H9 (cell line): ENCODE measurements around the gene LPAR2. TPM values are rescaled to one million over a fixed set of nuclear protein-coding genes. Genes with fewer than 3 reads are reported as not detected.

Source experiments
- DNase-seq: peaks from one replicate; pipeline ENCODE4 v3.0.0-alpha.2; 2017
- H2AFZ ChIP-seq: one replicate; pipeline ENCODE4 v1.6.1; 2013; ENCODE audit warnings: mild to moderate bottlenecking, low read length, control low read depth, moderate library complexity
- H2AK5ac ChIP-seq: 2 replicates; pipeline ENCODE4 v1.6.1; 2013; ENCODE audit warnings: low read length, control low read depth, mixed read lengths; ENCODE audit not compliant: insufficient read length
- H2BK120ac ChIP-seq: one replicate; pipeline ENCODE4 v1.6.1; 2013; ENCODE audit warnings: low read depth, mild to moderate bottlenecking, low read length, control low read depth, inconsistent platforms; ENCODE audit not compliant: poor library complexity, severe bottlenecking
- H2BK12ac ChIP-seq: 2 replicates; pipeline ENCODE4 v1.6.1; 2013; ENCODE audit warnings: low read length, control low read depth, mixed read lengths, low read depth; ENCODE audit not compliant: insufficient read length
- H2BK15ac ChIP-seq: 2 replicates; pipeline ENCODE4 v1.6.1; 2013; ENCODE audit warnings: low read depth, low read length, control low read depth
- H2BK20ac ChIP-seq: one replicate; pipeline ENCODE4 v1.6.1; 2013; ENCODE audit warnings: low read depth, mild to moderate bottlenecking, low read length, control low read depth, inconsistent platforms; ENCODE audit not compliant: poor library complexity, severe bottlenecking
- H2BK5ac ChIP-seq: 2 replicates; pipeline ENCODE4 v1.6.1; 2013; ENCODE audit warnings: low read length, control low read depth, mixed read lengths; ENCODE audit not compliant: insufficient read length
- H3K14ac ChIP-seq: 2 replicates; pipeline ENCODE4 v1.6.1; 2013; ENCODE audit warnings: low read length, control low read depth; ENCODE audit not compliant: insufficient read depth
- H3K18ac ChIP-seq: 2 replicates; pipeline ENCODE4 v1.6.1; 2013; ENCODE audit warnings: low read depth, mild to moderate bottlenecking, mixed read lengths, low read length, control low read depth; ENCODE audit not compliant: insufficient read length
- H3K23ac ChIP-seq: 2 replicates; pipeline ENCODE4 v1.6.1; 2013; ENCODE audit warnings: low read length, control low read depth, mixed read lengths, low read depth; ENCODE audit not compliant: insufficient read length
- H3K23me2 ChIP-seq: 2 replicates; pipeline ENCODE4 v1.6.1; 2013; ENCODE audit warnings: low read depth, mild to moderate bottlenecking, mixed read lengths, low read length, control low read depth; ENCODE audit not compliant: insufficient read length, poor library complexity, severe bottlenecking
- H3K27ac ChIP-seq: 2 replicates; pipeline ENCODE4 v1.5.1; 2013; ENCODE audit warnings: low read length, control low read depth, mixed read lengths, low read depth; ENCODE audit not compliant: insufficient read length
- H3K27me3 ChIP-seq: 2 replicates; pipeline ENCODE4 v1.6.1; 2013; ENCODE audit warnings: low read length, control low read depth, inconsistent platforms; ENCODE audit not compliant: insufficient read depth
- H3K4ac ChIP-seq: 2 replicates; pipeline ENCODE4 v1.6.1; 2013; ENCODE audit warnings: low read depth, mild to moderate bottlenecking, control low read depth, inconsistent platforms, low read length, moderate library complexity
- H3K4me1 ChIP-seq: 2 replicates; pipeline ENCODE4 v1.6.1; 2013; ENCODE audit warnings: low read length, control low read depth, inconsistent platforms; ENCODE audit not compliant: insufficient read depth
- H3K4me2 ChIP-seq: 2 replicates; pipeline ENCODE4 v1.6.1; 2013; ENCODE audit warnings: low read length, control low read depth, mixed read lengths; ENCODE audit not compliant: insufficient read length, insufficient read depth
- H3K56ac ChIP-seq: 2 replicates; pipeline ENCODE4 v1.6.1; 2013; ENCODE audit warnings: low read depth, mild to moderate bottlenecking, mixed read lengths, low read length, control low read depth; ENCODE audit not compliant: insufficient read length
- H3K79me1 ChIP-seq: 2 replicates; pipeline ENCODE4 v1.6.1; 2013; ENCODE audit warnings: low read depth, mild to moderate bottlenecking, moderate library complexity, low read length, control low read depth, inconsistent platforms; ENCODE audit not compliant: insufficient read depth, poor library complexity, severe bottlenecking
- H3K79me2 ChIP-seq: 2 replicates; pipeline ENCODE4 v1.6.1; 2013; ENCODE audit warnings: low read length, control low read depth, inconsistent platforms; ENCODE audit not compliant: insufficient read depth
- H3K9ac ChIP-seq: 2 replicates; pipeline ENCODE4 v1.6.1; 2013; ENCODE audit warnings: low read length, control low read depth, mixed read lengths; ENCODE audit not compliant: insufficient read length; ENCODE audit errors: extremely low read depth
- H3K9me3 ChIP-seq: one replicate; pipeline ENCODE4 v1.6.1; 2013; ENCODE audit warnings: low read depth, low read length, inconsistent platforms; ENCODE audit not compliant: control insufficient read depth
- H3T11ph ChIP-seq: one replicate; pipeline ENCODE4 v1.6.1; 2013; ENCODE audit warnings: mild to moderate bottlenecking, low read length, control low read depth, inconsistent platforms
- H4K20me1 ChIP-seq: one replicate; pipeline ENCODE4 v1.6.1; 2013; ENCODE audit not compliant: control insufficient read depth, insufficient read length, insufficient read depth
- H4K5ac ChIP-seq: 2 replicates; pipeline ENCODE4 v1.6.1; 2013; ENCODE audit warnings: low read depth, mild to moderate bottlenecking, mixed read lengths, low read length, control low read depth; ENCODE audit not compliant: insufficient read length
- H4K8ac ChIP-seq: replicated peaks from 2 replicates; pipeline ENCODE4 v1.6.1; 2013; ENCODE audit warnings: low read length, control low read depth, mixed read lengths, low read depth; ENCODE audit not compliant: insufficient read length
- H4K91ac ChIP-seq: 2 replicates; pipeline ENCODE4 v1.6.1; 2013; ENCODE audit warnings: low read depth, mild to moderate bottlenecking, moderate library complexity, mixed read lengths, low read length, control low read depth; ENCODE audit not compliant: insufficient read length
- H3K27ac Mint-ChIP-seq, 3 experiments: 2 replicates in 2 of 3; 3 replicates in 1 of 3; pipeline ENCODE4 v1.8.0; 2020 to 2021; ENCODE audit warnings: mixed read lengths in 3 of 3, mild to moderate bottlenecking in 1 of 3, moderate library complexity in 1 of 3
- H3K27me3 Mint-ChIP-seq: 2 replicates; pipeline ENCODE4 v1.8.0; 2021; ENCODE audit warnings: low read depth, mild to moderate bottlenecking, moderate library complexity, mixed read lengths
- H3K36me3 Mint-ChIP-seq, 3 experiments: 2 replicates in 2 of 3; 3 replicates in 1 of 3; pipeline ENCODE4 v1.8.0; 2020 to 2021; ENCODE audit warnings: low read depth in 3 of 3, mixed read lengths in 3 of 3; ENCODE audit not compliant: insufficient read depth in 1 of 3
- H3K4me1 Mint-ChIP-seq, 2 experiments: 2 replicates each; pipeline ENCODE4 v1.8.0; 2020; ENCODE audit warnings: mixed read lengths in 2 of 2
- H3K4me3 Mint-ChIP-seq, 2 experiments: 2 replicates in 1 of 2; 3 replicates in 1 of 2; pipeline ENCODE4 v1.8.0; 2020 to 2021; ENCODE audit warnings: mild to moderate bottlenecking in 2 of 2, mixed read lengths in 2 of 2, moderate library complexity in 1 of 2
- H3K9me3 Mint-ChIP-seq, 2 experiments: 2 replicates in 1 of 2; 3 replicates in 1 of 2; pipeline ENCODE4 v1.8.0; 2020; ENCODE audit warnings: mild to moderate bottlenecking in 2 of 2, mixed read lengths in 2 of 2, moderate library complexity in 1 of 2
- CTCF ChIP-seq: fragments of 200-600 bp; sonication (generic); conservative IDR thresholded peaks from 3 replicates; pipeline ENCODE4 v1.8.0; 2021; ENCODE audit warnings: antibody characterized with exemption, mild to moderate bottlenecking
- WGBS: extraction: QIAGEN DNeasy Blood & Tissue Kit; methylation state at CpG from one replicate; pipeline ENCODE4 v1.1.7; 2013; ENCODE audit warnings: missing lambda C conversion rate, low lambda C conversion rate, mixed read lengths; ENCODE audit not compliant: insufficient read length; ENCODE audit errors: extremely low coverage; 5-methylcytosine and 5-hydroxymethylcytosine counted together
- total RNA-seq: library from RNA; stranded (reverse); gene quantifications from 2 replicates; pipeline ENCODE4 v1.2.1, GENCODE V29; 2021

Gene LPAR2
- total RNA-seq, 1 experiment from 2014 or later, result 51.8 TPM

GRCh38 chr19:19623383-19623782, 4.6 kb downstream of the LPAR2 start:
- Histone ChIP-seq H2BK20ac (no peak overlapping the region), H2BK15ac (no peak overlapping the region), H3K4me1 (peaks cover 3% of the 10 kb centered on the region; the same call in 1 of the 2 replicates), H3K56ac (no peak overlapping the region), H2BK12ac (no peak overlapping the region), H2AFZ (no peak overlapping the region), H4K91ac (no peak overlapping the region), H3T11ph (no peak overlapping the region), H3K79me2 (peaks cover 2% of the 10 kb centered on the region; the same call in 1 of the 2 replicates), H3K9ac (no peak overlapping the region), H4K5ac (no peak overlapping the region), H3K27me3 (no peaks in the 10 kb centered on the region), H3K79me1 (no peaks in the 10 kb centered on the region), H3K27ac (no peak overlapping the region), H3K23ac (no peak overlapping the region), H3K4ac (no peak overlapping the region), H3K14ac (no peak overlapping the region), H3K9me3 (no peaks in the 10 kb centered on the region), H2BK120ac (no peak overlapping the region), H2AK5ac (no peak overlapping the region), H3K18ac (no peak overlapping the region), H4K20me1 (peaks cover 2% of the 10 kb centered on the region), H3K23me2 (peaks cover 10% of the 10 kb centered on the region), H3K4me2 (no peak overlapping the region), H4K8ac (no peak overlapping the region), H2BK5ac (no peak overlapping the region)
- WGBS, result no CpG with 5 or more reads among the region's 5 CpGs
- H3K4me1 Mint-ChIP-seq, result peaks cover 20 to 24% of the 10 kb centered on the region in 2 experiments
- DNase-seq, result no peak
- no peak overlapping the region for H3K4me3 Mint-ChIP-seq
- H3K27me3 Mint-ChIP-seq, result peaks cover 13% of the 10 kb centered on the region
- H3K27ac Mint-ChIP-seq, result no peak overlapping the region
- no peak for TF ChIP-seq CTCF
- H3K36me3 Mint-ChIP-seq, result peaks cover 21 to 36% (median 27%) of the 10 kb centered on the region in 3 experiments; a peak in 6 of 7 replicates
- H3K9me3 Mint-ChIP-seq, result no peaks in the 10 kb centered on the region
